LNCAP (cell line): Measurements from ENCODE around the gene RELCH.

Source experiments
- CTCF ChIP-seq: fragments of 450-650 bp; IDR thresholded peaks from 2 replicates; pipeline ENCODE4 v1.5.1; 2017; ENCODE audit warnings: mild to moderate bottlenecking

Gene RELCH

DNA sequence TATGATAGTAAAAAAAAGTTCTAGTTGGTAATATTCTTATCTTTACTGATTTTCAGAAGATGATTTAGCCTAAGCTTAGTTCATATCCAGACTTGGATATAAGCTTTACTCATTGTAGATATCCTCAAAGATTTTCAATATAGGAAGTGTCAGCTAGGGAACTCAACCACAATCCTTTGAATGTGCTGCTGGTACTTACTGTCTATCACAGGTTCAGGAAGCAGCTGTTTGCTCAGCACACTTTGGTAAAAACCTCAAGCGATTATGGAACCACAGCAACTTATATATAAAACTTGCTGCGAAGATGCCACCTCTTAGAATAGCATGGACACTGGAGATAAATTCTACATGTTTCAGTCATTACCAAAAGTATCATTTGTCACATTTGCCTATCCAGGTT, 77.9 kb downstream of the RELCH start:
- no peak for TF ChIP-seq CTCF

DNA sequence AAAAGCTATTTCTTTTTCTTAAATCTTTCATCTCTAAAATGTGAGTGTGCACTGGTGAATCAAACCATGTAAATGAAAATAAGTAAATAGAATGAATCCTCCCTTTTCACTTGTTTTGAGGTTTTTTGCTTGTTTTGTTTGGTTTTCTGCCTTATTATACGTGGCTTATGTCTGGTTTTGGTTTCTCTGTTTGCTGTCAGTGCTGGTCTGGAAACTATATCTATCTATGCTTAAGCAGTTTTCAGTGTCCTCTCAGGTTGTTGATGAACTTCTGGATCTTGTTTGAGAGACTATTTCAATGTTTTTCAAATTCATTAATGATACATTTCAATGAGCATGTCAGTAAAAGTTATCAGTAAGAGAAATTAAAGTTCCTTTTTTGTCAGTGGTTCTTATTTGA, 90.0 kb downstream of the RELCH start:
- TF ChIP-seq CTCF, result no peak

- TF ChIP-seq CTCF, result no peak
These were observed 92.5 kb downstream of the RELCH start for GRCh38 chr18:62279561-62279960.

DNA sequence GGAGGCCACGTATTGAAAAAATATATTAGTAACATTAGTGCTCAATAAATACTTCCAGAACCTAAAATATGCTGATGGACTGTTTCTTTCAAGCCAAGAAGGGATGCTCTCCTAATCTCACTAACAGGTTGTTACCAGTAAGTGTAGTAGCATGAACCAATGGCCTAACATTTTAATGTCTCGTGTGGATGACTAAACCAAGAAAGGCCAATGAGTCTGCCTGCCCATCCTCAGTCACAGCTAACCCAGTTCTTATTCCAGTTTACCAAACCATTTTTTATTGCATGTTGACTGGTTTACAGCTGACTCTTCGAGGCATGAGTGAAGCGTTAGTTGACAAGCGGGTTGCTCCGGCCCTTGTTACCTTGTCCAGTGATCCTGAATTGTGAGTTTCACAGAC, 93.0 kb downstream of the RELCH start:
- no peak for TF ChIP-seq CTCF

GRCh38 chr18:62280786-62281185, 93.7 kb downstream of the RELCH start:
- TF ChIP-seq CTCF, result no peak

DNA sequence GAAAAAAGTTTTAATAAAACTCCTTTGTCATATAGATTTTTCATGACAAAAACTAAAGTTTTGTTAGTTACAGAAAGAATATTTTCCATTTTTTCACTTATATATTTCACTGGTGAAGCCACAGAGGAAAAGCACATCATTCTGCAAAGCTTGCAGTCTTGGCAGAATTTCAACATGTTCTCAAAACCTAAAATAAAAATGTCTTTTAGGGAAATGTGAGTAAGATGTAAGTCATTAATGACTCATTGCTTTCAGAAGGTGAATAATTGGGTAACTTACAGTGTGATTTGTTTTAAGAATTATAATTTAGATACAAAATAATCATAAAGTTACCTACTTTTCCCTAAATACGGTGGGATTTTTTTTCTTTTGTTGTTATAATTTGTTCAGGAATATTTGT, 94.6 kb downstream of the RELCH start:
- no peak for TF ChIP-seq CTCF

GRCh38 chr18:62282188-62282629, 95.2 kb downstream of the RELCH start:
- TF ChIP-seq CTCF, result no peak

DNA sequence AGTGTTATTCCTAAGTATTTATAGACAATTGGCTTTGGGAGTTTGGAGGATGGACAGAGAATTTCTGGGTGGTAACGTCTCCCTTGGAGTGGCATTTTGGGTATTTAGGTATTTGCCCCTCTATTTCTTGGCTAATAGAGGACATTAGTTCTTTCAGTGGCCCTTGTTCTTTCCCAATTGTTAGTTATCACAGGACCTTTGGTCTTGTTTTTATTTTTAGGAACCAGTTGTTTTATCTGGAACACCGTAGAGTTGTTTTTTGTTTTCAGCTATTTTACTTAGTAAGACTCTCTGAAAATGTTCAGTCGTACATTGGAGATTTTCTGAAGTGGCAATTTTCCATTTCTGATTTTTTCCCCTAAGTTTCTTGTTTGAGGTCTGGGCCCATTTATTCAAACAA, 97.6 kb downstream of the RELCH start:
- TF ChIP-seq CTCF, result no peak
